Heart right ventricle (tissue), 16 donors: ENCODE results near the gene FIP1L1. TPM values are rescaled to one million over a fixed set of nuclear protein-coding genes. Genes with fewer than 3 reads are reported as not detected.
"Not testable (repeated sequence)": the region's sequence is repeated elsewhere in the genome, so short reads cannot be mapped to it uniquely, and the experiment has no call there.

Source experiments
- ATAC-seq, 8 donors: fragments of 200-7000 bp; cut with Tn5 transposase; one replicate each; pipeline ENCODE4 v1.9.1; 2020; ENCODE audit warnings: mild to moderate bottlenecking in 8 of 8, moderate library complexity in 8 of 8, moderate number of reproducible peaks in 1 of 8
- DNase-seq, 2 donors: peaks; one replicate each; pipeline ENCODE4 v3.0.0-alpha.2; 2020
- H3K27ac ChIP-seq, 10 donors: fragments of 200-600 bp; sonication (generic) in 2 of 10; one replicate each; pipeline versions ENCODE4 v1.5.0 to v1.8.0; 2020 to 2022; ENCODE audit warnings: mild to moderate bottlenecking in 3 of 10
- H3K27me3 ChIP-seq, 7 donors: fragments of 200-600 bp; one replicate each; pipeline ENCODE4 v1.8.0; 2021 to 2022; ENCODE audit warnings: mild to moderate bottlenecking in 2 of 7
- H3K36me3 ChIP-seq, 9 donors: fragments of 200-600 bp; sonication (generic) in 1 of 9; one replicate each; pipeline versions ENCODE4 v1.5.0 to v1.8.0; 2020 to 2022; ENCODE audit warnings: mild to moderate bottlenecking in 2 of 9
- H3K4me1 ChIP-seq, 9 donors: fragments of 200-600 bp; sonication (generic) in 1 of 9; one replicate each; pipeline versions ENCODE4 v1.5.0 to v1.8.0; 2020 to 2022; ENCODE audit warnings: mild to moderate bottlenecking in 4 of 9
- H3K4me3 ChIP-seq, 10 donors: fragments of 200-600 bp; sonication (generic) in 2 of 10; one replicate each; pipeline versions ENCODE4 v1.5.0 to v1.8.0; 2020 to 2022; ENCODE audit warnings: mild to moderate bottlenecking in 7 of 10, moderate library complexity in 2 of 10
- H3K9me3 ChIP-seq, 11 donors: fragments of 200-600 bp in 10 of 11; sonication (generic) in 2 of 11; one replicate each; pipeline versions ENCODE4 v1.5.0 to v1.8.0; 2013 to 2022; ENCODE audit warnings: mild to moderate bottlenecking in 2 of 11, control low read depth in 1 of 11, moderate library complexity in 1 of 11
- CTCF ChIP-seq, 9 donors: fragments of 200-600 bp; sonication (generic) in 2 of 9; IDR thresholded peaks; one replicate each; pipeline versions ENCODE4 v1.5.0 to v1.8.0; 2021 to 2022; ENCODE audit warnings: antibody characterized with exemption in 9 of 9, mild to moderate bottlenecking in 5 of 9, moderate library complexity in 1 of 9
- WGBS, 2 donors: extraction: QIAGEN DNeasy Blood & Tissue Kit; methylation state at CpG; one replicate each; pipeline ENCODE4 v1.1.7; 2013; ENCODE audit warnings: inconsistent platforms in 1 of 2; 5-methylcytosine and 5-hydroxymethylcytosine counted together
- intact Hi-C, 10 donors: fragments of 100-400 bp; cut with DNase I; formaldehyde crosslinking; loops; one replicate each; pipeline versions ENCODE4 v1.11.1 to v1.14.2; 2022
- polyA plus RNA-seq, 2 donors: library from polyadenylated mRNA; stranded (reverse); fragments of 200-250 nt; gene quantifications; one replicate each; pipeline ENCODE4 v1.2.3, GENCODE V29; 2013
- total RNA-seq, 10 donors: library from RNA; stranded (reverse); fragmentation: NEBNext Ultra II Directional in 3 of 10; extraction: Animal tissue kit (Norgen Biotek cat#: 25700) in 3 of 10; gene quantifications; one replicate each; pipeline versions ENCODE4 v1.2.1 to v1.2.4, GENCODE V29; 2021 to 2023
- donor health status: Arrhythmogenic right ventricular cardiomyopathy.
- donor health status: ischemic (EF 13 %, LVEDD 7.1; RV severe dilation, severe dysfunction).
- donor health status: healthy with polysubstance abuse.
- donor health status: DM: no; HTN: yes; CAD: no.
- donor health status: DM: no; HTN: no; CAD: no.
- donor health status: ischemic (EF 25% LVEDD 6.9; RV normal size, moderate dysfunction).
- donor health status: ischemic (EF 25% LVEDD 5.7; RV mildly dilated, moderate dysfunction).
- donor health status: healthy.
- donor health status: DM: yes; HTN: yes; CAD: no.
- donor health status: Ischemic cardiomyopathy.
- donor health status: ischemic (EF 35%, LVEDD 5.7; RV mildly dilated, moderate dysfunction).
- donor health status: nonischemic (EF 11% LVEDD 7.7; RV severe dilation, severe dysfunction).
- donor health status: DM: yes; HTN: yes; CAD: no.
- donor health status: PGD.
- donor health status: ischemic (EF 29% LVEDD 5.4; RV normal size, mild dysfunction).
- donor health status: nonischemic (EF 23%, LVEDD 6.1; RV moderate dilation, normal function).

Gene FIP1L1
- total and polyA plus RNA-seq, 12 donors: 26.9 to 47.0 (median 29.7) TPM

GRCh38 chr4:53380221-53380620, 2.8 kb downstream of the FIP1L1 start:
- TF ChIP-seq CTCF (IDR thresholded peaks at IDR 0.05): no peak
- ATAC-seq (no peak), DNase-seq (no peak)
- H3K27ac ChIP-seq: no peak overlapping the region
- H3K36me3 ChIP-seq: peaks cover 0 to 45% (median 14%) of the 10 kb centered on the region in 9 donors
- no peaks in the 10 kb centered on the region for H3K27me3 ChIP-seq
- no peaks in the 10 kb centered on the region for H3K9me3 ChIP-seq
- intact Hi-C loops: no loop called here
- peaks cover 0 to 33% (median 18%) of the 10 kb centered on the region in 9 donors for H3K4me1 ChIP-seq
- WGBS, 2 donors: 87 to 90% methylated on average over 4 of the region's 4 CpGs
- no peak overlapping the region for H3K4me3 ChIP-seq

DNA sequence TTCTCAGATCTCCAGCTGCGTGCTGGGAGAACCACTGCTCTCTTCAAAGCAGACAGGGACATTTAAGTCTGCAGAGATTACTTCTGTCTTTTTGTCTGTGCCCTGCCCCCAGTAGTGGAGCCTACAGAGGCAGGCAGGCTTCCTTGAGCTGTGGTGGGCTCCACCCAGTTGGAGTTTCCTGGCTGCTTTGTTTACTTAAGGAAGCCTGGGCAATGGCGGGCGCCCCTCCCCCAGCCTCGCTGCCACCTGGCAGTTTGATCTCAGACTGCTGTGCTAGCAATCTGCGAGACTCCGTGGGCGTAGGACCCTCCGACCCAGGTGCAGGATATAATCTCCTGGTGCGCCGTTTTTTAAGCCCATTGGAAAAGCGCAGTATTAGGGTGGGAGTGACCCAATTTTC, 32.0 kb downstream of the FIP1L1 start:
- DNase-seq, H3K27me3 ChIP-seq, H3K27ac ChIP-seq, ATAC-seq, intact Hi-C loops, H3K4me3 ChIP-seq: not testable (repeated sequence)
- peaks cover 0 to 23% (median 13%) of the 10 kb centered on the region in 9 donors for H3K4me1 ChIP-seq
- H3K36me3 ChIP-seq: peaks cover 0 to 23% (median 9%) of the 10 kb centered on the region in 9 donors
- peaks cover 0 to 14% (median 0%) of the 10 kb centered on the region in 11 donors for H3K9me3 ChIP-seq
- WGBS, 2 donors: 97 to 98% methylated on average over 11 of the region's 11 CpGs

DNA sequence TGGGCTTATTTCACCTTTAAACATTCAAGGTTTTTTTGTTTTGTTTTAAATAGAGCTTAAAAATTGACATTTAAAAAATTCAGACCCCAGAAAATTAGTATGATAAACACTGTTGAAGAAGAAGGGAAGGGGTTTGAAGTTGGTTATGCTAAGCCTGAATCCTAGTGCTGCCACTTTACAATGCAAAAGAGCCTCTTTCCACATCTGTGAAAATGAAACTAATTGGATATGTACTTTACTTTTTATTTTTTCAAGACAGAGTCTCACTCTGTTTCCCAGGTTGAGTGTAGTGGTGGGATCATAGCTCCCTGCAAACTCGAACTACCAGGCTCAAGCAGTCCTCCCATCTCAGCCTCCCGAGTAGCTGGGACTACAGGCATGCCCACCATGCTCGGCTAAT, 41.8 kb downstream of the FIP1L1 start:
- H3K27me3 ChIP-seq: no peaks in the 10 kb centered on the region
- intact Hi-C loops: no loop called here
- H3K27ac ChIP-seq: no peak overlapping the region
- 98 to 99% methylated on average over 3 of the region's 3 CpGs for WGBS, 2 donors
- H3K4me3 ChIP-seq: no peak overlapping the region
- TF ChIP-seq CTCF (IDR thresholded peaks at IDR 0.05): no peak
- no peak for ATAC-seq
- no peak for DNase-seq
- no peaks in the 10 kb centered on the region for H3K9me3 ChIP-seq
- H3K36me3 ChIP-seq: peaks cover 0 to 28% (median 0%) of the 10 kb centered on the region in 9 donors
- H3K4me1 ChIP-seq: peaks cover 0 to 9% (median 0%) of the 10 kb centered on the region in 9 donors

GRCh38 chr4:53421791-53422190, 44.4 kb downstream of the FIP1L1 start:
- H3K4me3 ChIP-seq: no peak overlapping the region
- H3K9me3 ChIP-seq: no peaks in the 10 kb centered on the region
- peaks cover 0 to 11% (median 0%) of the 10 kb centered on the region in 9 donors for H3K4me1 ChIP-seq
- H3K27ac ChIP-seq: no peak overlapping the region
- peaks cover 0 to 29% (median 5%) of the 10 kb centered on the region in 9 donors for H3K36me3 ChIP-seq
- no peak for TF ChIP-seq CTCF (IDR thresholded peaks at IDR 0.05)
- H3K27me3 ChIP-seq: no peaks in the 10 kb centered on the region
- 92 to 97% methylated on average over 2 of the region's 2 CpGs for WGBS, 2 donors
- DNase-seq: no peak
- intact Hi-C loops: no loop called here
- ATAC-seq: no peak

- ATAC-seq (no peak), DNase-seq (no peak)
- no peak overlapping the region for H3K27ac ChIP-seq
- H3K36me3 ChIP-seq: peaks cover 0 to 35% (median 5%) of the 10 kb centered on the region in 9 donors
- no peaks in the 10 kb centered on the region for H3K9me3 ChIP-seq
- H3K27me3 ChIP-seq: no peaks in the 10 kb centered on the region
- intact Hi-C loops: no loop called here
- peaks cover 0 to 11% (median 0%) of the 10 kb centered on the region in 9 donors for H3K4me1 ChIP-seq
- H3K4me3 ChIP-seq: no peak overlapping the region
- TF ChIP-seq CTCF (IDR thresholded peaks at IDR 0.05): no peak
- 99 to 100% methylated on average over 1 of the region's 1 CpG for WGBS, 2 donors
These were observed 44.9 kb downstream of the FIP1L1 start for GRCh38 chr4:53422367-53422766.
